NT2/D1 (cell line): ENCODE data around the gene CCDC102B.

Source experiments
- SUZ12 ChIP-seq: IDR thresholded peaks from 2 replicates; pipeline ENCODE4 v1.6.1; 2011; ENCODE audit not compliant: insufficient read length, insufficient read depth; ENCODE audit errors: extremely low read depth
- YY1 ChIP-seq: IDR thresholded peaks from 2 replicates; pipeline ENCODE4 v1.6.1; 2011; ENCODE audit not compliant: insufficient read length, insufficient read depth
- ZNF274 ChIP-seq: IDR thresholded peaks from 2 replicates; pipeline ENCODE4 v1.6.1; 2011; ENCODE audit warnings: mild to moderate bottlenecking, low read depth, low read length

DNA sequence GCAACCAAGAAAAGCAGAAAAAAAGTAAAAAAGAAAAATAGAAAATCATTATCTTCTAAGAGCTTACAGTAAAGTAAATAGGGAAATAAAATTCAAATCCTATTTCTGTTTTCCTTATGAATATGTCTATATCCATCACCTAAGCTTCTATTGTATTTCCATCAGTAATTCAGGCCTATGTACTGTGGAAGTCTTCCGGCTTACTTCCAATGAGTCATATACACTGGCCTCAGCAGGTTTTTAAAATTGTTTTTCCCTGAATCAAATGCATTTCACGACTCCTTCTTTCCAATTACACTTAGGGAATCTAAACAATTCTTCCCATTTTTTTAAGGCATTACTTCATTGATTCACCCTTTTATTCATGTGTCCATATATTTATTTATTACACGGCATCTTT, 164.7 kb downstream of the CCDC102B start:
- TF ChIP-seq YY1 = no peak
- no peak for TF ChIP-seq ZNF274
- TF ChIP-seq SUZ12 = no peak
